Rectal smooth muscle tissue (tissue), 1 donor: ENCODE measurements around the gene IGFBP7.

ENCODE experiments used
- H3K27ac ChIP-seq: one replicate; pipeline ENCODE4 v1.7.0; 2013; ENCODE audit warnings: low read depth, low read length, inconsistent platforms
- H3K27me3 ChIP-seq: one replicate; pipeline ENCODE4 v1.7.0; 2013; ENCODE audit warnings: low read length; ENCODE audit not compliant: control insufficient read depth, insufficient read depth
- H3K36me3 ChIP-seq: one replicate; pipeline ENCODE4 v1.7.0; 2013; ENCODE audit warnings: low read length; ENCODE audit not compliant: control insufficient read depth, insufficient read depth
- H3K4me1 ChIP-seq: one replicate; pipeline ENCODE4 v1.7.0; 2013; ENCODE audit warnings: low read length; ENCODE audit not compliant: control insufficient read depth, insufficient read depth
- H3K4me3 ChIP-seq: one replicate; pipeline ENCODE4 v1.7.0; 2013; ENCODE audit warnings: low read length
- H3K9ac ChIP-seq: one replicate; pipeline ENCODE4 v1.7.0; 2013; ENCODE audit warnings: low read length

Gene IGFBP7

GRCh38 chr4:57040510-57040909 is 69.7 kb downstream of the IGFBP7 start:
- Histone ChIP-seq H3K27me3 (no peaks in the 10 kb centered on the region), H3K9ac (no peak overlapping the region), H3K27ac (no peak overlapping the region), H3K4me3 (no peak overlapping the region), H3K36me3 (no peaks in the 10 kb centered on the region), H3K4me1 (peaks cover 11% of the 10 kb centered on the region)

GRCh38 chr4:57039345-57039744 is 70.8 kb downstream of the IGFBP7 start:
- Histone ChIP-seq H3K27me3 (no peaks in the 10 kb centered on the region), H3K36me3 (no peaks in the 10 kb centered on the region), H3K9ac (no peak overlapping the region), H3K4me3 (no peak overlapping the region), H3K4me1 (peaks cover 7% of the 10 kb centered on the region), H3K27ac (no peak overlapping the region)

- no peak overlapping the region for H3K4me3 ChIP-seq
- no peak overlapping the region for H3K9ac ChIP-seq
- peak overlapping the region; percentile 8 for H3K27ac ChIP-seq
Observed at GRCh38 chr4:57037982-57038604, 72.1 kb downstream of the IGFBP7 start.

GRCh38 chr4:57034520-57034919 is 75.7 kb downstream of the IGFBP7 start:
- Histone ChIP-seq H3K36me3 (peaks cover 6% of the 10 kb centered on the region), H3K4me1 (no peaks in the 10 kb centered on the region), H3K9ac (no peak overlapping the region), H3K4me3 (no peak overlapping the region), H3K27me3 (no peaks in the 10 kb centered on the region), H3K27ac (no peak overlapping the region)

More at GRCh38 chr4:57037982-57038604, 72.1 kb downstream of the IGFBP7 start:
- Histone ChIP-seq H3K27me3 (no peaks in the 10 kb centered on the region), H3K36me3 (no peaks in the 10 kb centered on the region), H3K4me1 (no peaks in the 10 kb centered on the region)

GRCh38 chr4:57023104-57023503 is 87.1 kb downstream of the IGFBP7 start:
- Histone ChIP-seq H3K4me3 (no peak overlapping the region), H3K36me3 (peaks cover 24% of the 10 kb centered on the region), H3K27ac (no peak overlapping the region), H3K9ac (no peak overlapping the region), H3K4me1 (no peaks in the 10 kb centered on the region), H3K27me3 (no peaks in the 10 kb centered on the region)

- no peaks in the 10 kb centered on the region for H3K27me3 ChIP-seq
- H3K36me3 ChIP-seq = peaks cover 25% of the 10 kb centered on the region
- H3K27ac ChIP-seq = no peak overlapping the region
- H3K4me3 ChIP-seq = no peak overlapping the region
- no peaks in the 10 kb centered on the region for H3K4me1 ChIP-seq
- H3K9ac ChIP-seq = no peak overlapping the region
Observed at GRCh38 chr4:57020467-57021101, 89.6 kb downstream of the IGFBP7 start.

- no peaks in the 10 kb centered on the region for H3K4me1 ChIP-seq
- H3K9ac ChIP-seq = no peak overlapping the region
- no peak overlapping the region for H3K4me3 ChIP-seq
- H3K27me3 ChIP-seq = no peaks in the 10 kb centered on the region
- peaks cover 24% of the 10 kb centered on the region for H3K36me3 ChIP-seq
- no peak overlapping the region for H3K27ac ChIP-seq
Observed at GRCh38 chr4:57018980-57019379, 91.2 kb downstream of the IGFBP7 start.

- Histone ChIP-seq H3K9ac (no peak overlapping the region), H3K27ac (no peak overlapping the region), H3K4me3 (no peak overlapping the region), H3K27me3 (no peaks in the 10 kb centered on the region), H3K36me3 (peaks cover 19% of the 10 kb centered on the region), H3K4me1 (no peaks in the 10 kb centered on the region)
Observed at GRCh38 chr4:57013543-57014120, 96.6 kb downstream of the IGFBP7 start.

- Histone ChIP-seq H3K9ac (no peak overlapping the region), H3K4me3 (no peak overlapping the region), H3K27ac (no peak overlapping the region), H3K4me1 (peaks cover 9% of the 10 kb centered on the region), H3K27me3 (no peaks in the 10 kb centered on the region), H3K36me3 (peaks cover 12% of the 10 kb centered on the region)
Observed at GRCh38 chr4:56999751-57000150, 110.4 kb downstream of the IGFBP7 start.

GRCh38 chr4:56995525-56995924 is 114.7 kb downstream of the IGFBP7 start:
- Histone ChIP-seq H3K27me3 (no peaks in the 10 kb centered on the region), H3K4me1 (peaks cover 9% of the 10 kb centered on the region), H3K27ac (peak overlapping the region; percentile 85), H3K4me3 (no peak overlapping the region), H3K9ac (no peak overlapping the region), H3K36me3 (peaks cover 15% of the 10 kb centered on the region)

- H3K27me3 ChIP-seq = no peaks in the 10 kb centered on the region
- peaks cover 4% of the 10 kb centered on the region for H3K4me1 ChIP-seq
- no peak overlapping the region for H3K27ac ChIP-seq
- H3K9ac ChIP-seq = no peak overlapping the region
- H3K36me3 ChIP-seq = peaks cover 16% of the 10 kb centered on the region
- H3K4me3 ChIP-seq = no peak overlapping the region
Observed at GRCh38 chr4:56990109-56990905, 119.9 kb downstream of the IGFBP7 start.

GRCh38 chr4:56986952-56987351 is 123.2 kb downstream of the IGFBP7 start:
- no peak overlapping the region for H3K27ac ChIP-seq
- no peak overlapping the region for H3K9ac ChIP-seq
- H3K36me3 ChIP-seq = peaks cover 12% of the 10 kb centered on the region
- H3K4me1 ChIP-seq = peaks cover under 1% of the 10 kb centered on the region
- H3K4me3 ChIP-seq = no peak overlapping the region
- no peaks in the 10 kb centered on the region for H3K27me3 ChIP-seq
